HepG2 (cell line): ENCODE results near the gene STK24. TPM values are rescaled to one million over a fixed set of nuclear protein-coding genes. Genes with fewer than 3 reads are reported as not detected.
"Not testable (repeated sequence)": the region's sequence is repeated elsewhere in the genome, so short reads cannot be mapped to it uniquely, and the experiment has no call there.

Source experiments
- ATAC-seq: fragments of 200-7000 bp; cut with Tn5 transposase; 3 replicates; pipeline ENCODE4 v1.9.1; 2020; ENCODE audit warnings: mild to moderate bottlenecking, moderate library complexity
- BruUV-seq: library from RNA; stranded (reverse); fragments of 400-500 nt; replicated peaks from 2 replicates; lab custom pipeline; 2021; lab: Mats Ljungman, UMichigan
- CTCF ChIA-PET: fragments of 300-600 bp; formaldehyde crosslinking; extraction: SDS; loops from one replicate; lab custom pipeline; 2021; ENCODE audit warnings: low total read pairs, inconsistent platforms, low intra/inter-chr PET ratio; lab: Yijun Ruan, JAX
- POLR2A ChIA-PET: fragments of 350-600 bp; sonication (Branson Sonifier 250); formaldehyde crosslinking; loops from one replicate; lab custom pipeline; 2020; ENCODE audit warnings: antibody characterized with exemption, inconsistent platforms; lab: Yijun Ruan, JAX
- DNase-seq: peaks from one replicate; pipeline ENCODE4 v3.0.0-alpha.2; 2015; ENCODE audit warnings: low spot score
- FAIRE-seq: peaks from 3 replicates; lab custom pipeline; 2011; peaks lifted over from hg19 to GRCh38; lab: Jason Lieb, UNC
- H2AFZ ChIP-seq: one replicate; pipeline ENCODE4 v1.6.1; 2011; ENCODE audit warnings: low read length, inconsistent platforms
- H3K27ac ChIP-seq: fragments of 300-600 bp; 3 replicates; pipeline ENCODE4 v1.8.0; 2011; ENCODE audit warnings: mixed run types, mild to moderate bottlenecking, mixed read lengths, low read length, inconsistent platforms; ENCODE audit not compliant: insufficient read depth; ENCODE audit errors: extremely low read length
- H3K27me3 ChIP-seq, 2 experiments: fragments of 200-600 bp in 1 of 2; 2 replicates in 1 of 2; 3 replicates in 1 of 2; pipeline versions ENCODE4 v1.6.0 to v1.8.0; 2011; ENCODE audit warnings: low read length in 2 of 2, mild to moderate bottlenecking in 2 of 2, moderate library complexity in 2 of 2, inconsistent platforms in 1 of 2; ENCODE audit not compliant: insufficient read depth in 2 of 2, control insufficient read depth in 1 of 2
- H3K36me3 ChIP-seq, 2 experiments: fragments of 200-600 bp in 1 of 2; replicated peaks in 1 of 2; 2 replicates in 1 of 2; 3 replicates in 1 of 2; pipeline versions ENCODE4 v1.5.1 to v1.8.0; 2011; ENCODE audit warnings: low read length in 2 of 2, inconsistent platforms in 1 of 2; ENCODE audit not compliant: insufficient read depth in 2 of 2, control insufficient read depth in 1 of 2
- H3K4me1 ChIP-seq: 2 replicates; pipeline ENCODE4 v1.5.1; 2012; ENCODE audit warnings: low read length, inconsistent platforms; ENCODE audit not compliant: insufficient read depth
- H3K4me2 ChIP-seq: 2 replicates; pipeline ENCODE4 v1.6.0; 2011; ENCODE audit warnings: low read depth, low read length, inconsistent platforms
- H3K4me3 ChIP-seq, 3 experiments: fragments of 200-600 bp in 1 of 3; sonication (generic), shearing (Covaris generic) in 1 of 3; replicated peaks in 1 of 3; 2 replicates each; pipeline ENCODE4 v1.5.1; 2011 to 2016; ENCODE audit warnings: low read length in 3 of 3, inconsistent platforms in 2 of 3, low read depth in 2 of 3, mild to moderate bottlenecking in 2 of 3, control low read depth in 1 of 3, mixed read lengths in 1 of 3; ENCODE audit not compliant: insufficient read depth in 1 of 3
- H3K79me2 ChIP-seq: one replicate; pipeline ENCODE4 v1.6.1; 2011; ENCODE audit warnings: low read length, inconsistent platforms; ENCODE audit not compliant: insufficient read depth
- H3K9ac ChIP-seq: 2 replicates; pipeline ENCODE4 v1.6.0; 2011; ENCODE audit warnings: mild to moderate bottlenecking, low read depth, low read length, inconsistent platforms; ENCODE audit not compliant: insufficient read depth
- H3K9me3 ChIP-seq: 2 replicates; pipeline ENCODE4 v1.5.1; 2012; ENCODE audit warnings: mild to moderate bottlenecking, low read length
- H4K20me1 ChIP-seq: 2 replicates; pipeline ENCODE4 v1.6.0; 2011; ENCODE audit warnings: inconsistent platforms, mild to moderate bottlenecking, low read length, moderate library complexity; ENCODE audit not compliant: insufficient read depth
- HHEX ChIP-seq: IDR thresholded peaks from 2 replicates; pipeline ENCODE4 v1.6.1; 2016; ENCODE audit warnings: control low read depth
- HNRNPK ChIP-seq: fragments of 200-400 bp; formaldehyde crosslinking; IDR thresholded peaks from 2 replicates; pipeline ENCODE4 v1.6.1; 2018; ENCODE audit warnings: low read length, low read depth, moderate library complexity, mild to moderate bottlenecking; ENCODE audit not compliant: poor library complexity, severe bottlenecking
- KLF16 ChIP-seq, 2 experiments: sonication (generic) in 1 of 2; formaldehyde crosslinking in 1 of 2; IDR thresholded peaks; 2 replicates each; pipeline versions ENCODE4 v1.6.1 to v1.8.0; 2016 to 2023; ENCODE audit warnings: missing genetic modification reagents in 2 of 2, missing compliant biosample characterization in 1 of 2
- PCBP2 ChIP-seq: fragments of 200-400 bp; formaldehyde crosslinking; optimal IDR thresholded peaks from 2 replicates; pipeline ENCODE3; 2018; ENCODE audit warnings: low read length, low read depth; ENCODE audit not compliant: poor library complexity, severe bottlenecking
- RXRA ChIP-seq: sonication (generic); formaldehyde crosslinking; IDR thresholded peaks from 2 replicates; pipeline ENCODE4 v1.5.1; 2020; ENCODE audit warnings: missing genetic modification reagents
- ZBTB42 ChIP-seq: sonication (generic); formaldehyde crosslinking; IDR thresholded peaks from 2 replicates; pipeline ENCODE4 v1.5.0; 2020; ENCODE audit warnings: mild to moderate bottlenecking, missing genetic modification reagents
- ZHX2 ChIP-seq, 2 experiments: sonication (generic) in 1 of 2; formaldehyde crosslinking in 1 of 2; IDR thresholded peaks; 2 replicates each; pipeline versions ENCODE4 v1.6.1 to v1.9.0; 2014 to 2022; ENCODE audit warnings: antibody characterized with exemption in 1 of 2, borderline replicate concordance in 1 of 2, inconsistent platforms in 1 of 2, low read depth in 1 of 2, missing genetic modification reagents in 1 of 2
- WGBS: methylation state at CpG from one replicate; pipeline ENCODE4 v1.1.6; 2017; ENCODE audit warnings: low lambda C conversion rate; 5-methylcytosine and 5-hydroxymethylcytosine counted together
- in situ Hi-C: cut with HindIII; loops from 2 replicates; pipeline ENCODE4 v1.10.0; 2017; ENCODE audit warnings: low pct_unique_long_range_greater_than_20kb; ENCODE audit not compliant: extremely low pct_ligation_motif_present
- intact Hi-C: fragments of 100-400 bp; cut with micrococcal nuclease; formaldehyde crosslinking; loops from one replicate; pipeline ENCODE4 v1.10.0; 2022; ENCODE audit not compliant: unreplicated experiment
- polyA plus RNA-seq, 8 experiments: library from polyadenylated mRNA; depleted of rRNA in 3 of 8; stranded (reverse) in 7 of 8; unstranded in 1 of 8; fragments of >200 nt; fragmentation: Illumina TruSeq in 4 of 8; extraction: Trizol in 4 of 8; gene quantifications; 2 replicates each; pipeline versions ENCODE4 v1.2.1 to v1.2.3, GENCODE V29; 2011 to 2016; ENCODE audit warnings: low read depth in 4 of 8, missing spikeins in 1 of 8, mixed read lengths in 1 of 8; ENCODE audit not compliant: insufficient read depth in 1 of 8
- total RNA-seq, 5 experiments: library from RNA; depleted of rRNA; stranded (reverse); fragments of >200 nt; fragmentation: Illumina TruSeq; extraction: Trizol; gene quantifications; 2 replicates each; pipeline ENCODE4 v1.2.3, GENCODE V29; 2016; ENCODE audit warnings: low read depth in 1 of 5

The STK24 gene
- total and polyA plus RNA-seq, 2 of the 13 experiments (the other 11 are each of a cell fraction or from before 2014, with no cell fraction given), result 51.3 to 73.0 TPM

- no TSS peak for BruUV-seq
- peak; percentile 84 for TF ChIP-seq HNRNPK
- TF ChIP-seq PCBP2, result peak; percentile 62
- TF ChIP-seq HHEX, result no peak
- TF ChIP-seq ZBTB42 (CRISPR knock-in tag), result no peak
- TF ChIP-seq ZHX2 (IDR thresholded peaks at IDR 0.05; ENCODE audit: low read depth), result no peak
- no peak for TF ChIP-seq ZHX2 (CRISPR knock-in tag; IDR thresholded peaks at IDR 0.05; ENCODE audit: borderline replicate concordance)
- TF ChIP-seq KLF16 (CRISPR knock-in tag; IDR thresholded peaks at IDR 0.05), result no peak
- TF ChIP-seq RXRA, result no peak
- WGBS, result 6% methylated on average over 1 of the region's 1 CpG
- Histone ChIP-seq H2AFZ (no peak overlapping the region), H3K4me1 (peaks cover 14% of the 10 kb centered on the region), H3K4me3 (no peak overlapping the region), H3K4me2 (no peak overlapping the region), H4K20me1 (no peaks in the 10 kb centered on the region), H3K9me3 (no peaks in the 10 kb centered on the region), H3K27ac (no peak overlapping the region), H3K9ac (no peak overlapping the region), H3K79me2 (no peaks in the 10 kb centered on the region), H3K36me3 (no peaks in the 10 kb centered on the region), H3K27me3 (no peaks in the 10 kb centered on the region)
- in situ Hi-C loops (no loop called here), intact Hi-C loops (no loop called here)
- POLR2A ChIA-PET, result no interaction called here
- CTCF ChIA-PET, result no interaction called here
- DNase-seq (no peak), FAIRE-seq (no peak), ATAC-seq (no peak)
These were observed 49.5 kb upstream of the STK24 start for GRCh38 chr13:98626298-98626935.

GRCh38 chr13:98624589-98624988, 47.7 kb upstream of the STK24 start:
- WGBS, result 9% methylated on average over 5 of the region's 5 CpGs

More at GRCh38 chr13:98624589-98624988, 47.7 kb upstream of the STK24 start:
- DNase-seq, H3K4me2 ChIP-seq, H3K4me3 ChIP-seq, CTCF ChIA-PET, in situ Hi-C loops, H3K79me2 ChIP-seq, H3K27me3 ChIP-seq, H3K9ac ChIP-seq, ATAC-seq, BruUV-seq, H4K20me1 ChIP-seq, H3K27ac ChIP-seq, H2AFZ ChIP-seq, FAIRE-seq, H3K36me3 ChIP-seq, intact Hi-C loops, H3K9me3 ChIP-seq, POLR2A ChIA-PET: not testable (repeated sequence)
- H3K4me1 ChIP-seq, result peaks cover 14% of the 10 kb centered on the region
